GM23338 (cell line): ENCODE measurements around the gene PYCR2.

Source experiments
- CREB1 ChIP-seq: fragments of 250-450 bp; sonication (Bioruptor Pico); IDR thresholded peaks from 2 replicates; pipeline ENCODE4 v1.5.0; 2020; ENCODE audit warnings: low read depth, mild to moderate bottlenecking, moderate library complexity
- CTCF ChIP-seq, 2 experiments: fragments of 200-600 bp in 1 of 2; sonication (generic) in 1 of 2; conservative IDR thresholded peaks; 2 replicates each; pipeline versions ENCODE4 v1.5.1 to v1.6.1; 2016 to 2017; ENCODE audit warnings: antibody characterized with exemption in 2 of 2, low read depth in 2 of 2, mild to moderate bottlenecking in 2 of 2, moderate library complexity in 1 of 2
- EZH2 ChIP-seq: fragments of 200-600 bp; sonication (generic); IDR thresholded peaks from one replicate; pipeline ENCODE4 v1.8.0; 2017; ENCODE audit warnings: antibody characterized with exemption, mild to moderate bottlenecking, low read depth; ENCODE audit not compliant: unreplicated experiment
- EZH2phosphoT487 ChIP-seq: fragments of 200-600 bp; sonication (generic); IDR thresholded peaks from one replicate; pipeline ENCODE4 v1.8.1; 2018; ENCODE audit warnings: antibody characterized with exemption; ENCODE audit not compliant: unreplicated experiment
- JUNB ChIP-seq: IDR thresholded peaks from one replicate; pipeline ENCODE4 v1.6.1; 2016; ENCODE audit warnings: antibody characterized with exemption; ENCODE audit not compliant: unreplicated experiment
- POLR2AphosphoS5 ChIP-seq: IDR thresholded peaks from 2 replicates; pipeline ENCODE4 v1.6.1; 2016; ENCODE audit warnings: antibody characterized with exemption, low read depth
- ZNF114 ChIP-seq: fragments of 250-450 bp; sonication (Bioruptor Pico); IDR thresholded peaks from 2 replicates; pipeline ENCODE4 v1.5.0; 2020; ENCODE audit warnings: mild to moderate bottlenecking, moderate library complexity
- ZNF331 ChIP-seq: fragments of 250-450 bp; sonication (Bioruptor Pico); IDR thresholded peaks from 2 replicates; pipeline ENCODE4 v1.5.0; 2020; ENCODE audit warnings: low read depth, mild to moderate bottlenecking, moderate library complexity
- ZNF462 ChIP-seq: fragments of 250-450 bp; sonication (Bioruptor Pico); IDR thresholded peaks from 2 replicates; pipeline ENCODE4 v1.5.0; 2020; ENCODE audit warnings: mild to moderate bottlenecking, moderate library complexity
- TF ChIP-seq, protein P1 (sequence below): IDR thresholded peaks from one replicate; pipeline ENCODE4 v1.6.1; 2018; ENCODE audit warnings: antibody characterized with exemption; ENCODE audit not compliant: unreplicated experiment
- TF ChIP-seq, protein P2 (sequence below): IDR thresholded peaks from 2 replicates; pipeline ENCODE4 v1.6.1; 2016; ENCODE audit warnings: antibody characterized with exemption

GRCh38 chr1:225923692-225924555 is at the start of gene PYCR2:
- TF ChIP-seq CTCF (conservative IDR thresholded peaks at IDR 0.05; ENCODE audit: low read depth in 2 of 2) (no peak), JUNB (no peak), POLR2AphosphoS5 (peak; percentile 97), CREB1 (CRISPR knock-in tag) (peak; percentile 56), EZH2phosphoT487 (no peak), EZH2 (no peak), ZNF331 (CRISPR knock-in tag) (no peak), ZNF114 (CRISPR knock-in tag) (no peak), ZNF462 (CRISPR knock-in tag) (no peak)
- TF ChIP-seq, protein P1, sequence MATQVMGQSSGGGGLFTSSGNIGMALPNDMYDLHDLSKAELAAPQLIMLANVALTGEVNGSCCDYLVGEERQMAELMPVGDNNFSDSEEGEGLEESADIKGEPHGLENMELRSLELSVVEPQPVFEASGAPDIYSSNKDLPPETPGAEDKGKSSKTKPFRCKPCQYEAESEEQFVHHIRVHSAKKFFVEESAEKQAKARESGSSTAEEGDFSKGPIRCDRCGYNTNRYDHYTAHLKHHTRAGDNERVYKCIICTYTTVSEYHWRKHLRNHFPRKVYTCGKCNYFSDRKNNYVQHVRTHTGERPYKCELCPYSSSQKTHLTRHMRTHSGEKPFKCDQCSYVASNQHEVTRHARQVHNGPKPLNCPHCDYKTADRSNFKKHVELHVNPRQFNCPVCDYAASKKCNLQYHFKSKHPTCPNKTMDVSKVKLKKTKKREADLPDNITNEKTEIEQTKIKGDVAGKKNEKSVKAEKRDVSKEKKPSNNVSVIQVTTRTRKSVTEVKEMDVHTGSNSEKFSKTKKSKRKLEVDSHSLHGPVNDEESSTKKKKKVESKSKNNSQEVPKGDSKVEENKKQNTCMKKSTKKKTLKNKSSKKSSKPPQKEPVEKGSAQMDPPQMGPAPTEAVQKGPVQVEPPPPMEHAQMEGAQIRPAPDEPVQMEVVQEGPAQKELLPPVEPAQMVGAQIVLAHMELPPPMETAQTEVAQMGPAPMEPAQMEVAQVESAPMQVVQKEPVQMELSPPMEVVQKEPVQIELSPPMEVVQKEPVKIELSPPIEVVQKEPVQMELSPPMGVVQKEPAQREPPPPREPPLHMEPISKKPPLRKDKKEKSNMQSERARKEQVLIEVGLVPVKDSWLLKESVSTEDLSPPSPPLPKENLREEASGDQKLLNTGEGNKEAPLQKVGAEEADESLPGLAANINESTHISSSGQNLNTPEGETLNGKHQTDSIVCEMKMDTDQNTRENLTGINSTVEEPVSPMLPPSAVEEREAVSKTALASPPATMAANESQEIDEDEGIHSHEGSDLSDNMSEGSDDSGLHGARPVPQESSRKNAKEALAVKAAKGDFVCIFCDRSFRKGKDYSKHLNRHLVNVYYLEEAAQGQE, result no peak
- TF ChIP-seq, protein P2, sequence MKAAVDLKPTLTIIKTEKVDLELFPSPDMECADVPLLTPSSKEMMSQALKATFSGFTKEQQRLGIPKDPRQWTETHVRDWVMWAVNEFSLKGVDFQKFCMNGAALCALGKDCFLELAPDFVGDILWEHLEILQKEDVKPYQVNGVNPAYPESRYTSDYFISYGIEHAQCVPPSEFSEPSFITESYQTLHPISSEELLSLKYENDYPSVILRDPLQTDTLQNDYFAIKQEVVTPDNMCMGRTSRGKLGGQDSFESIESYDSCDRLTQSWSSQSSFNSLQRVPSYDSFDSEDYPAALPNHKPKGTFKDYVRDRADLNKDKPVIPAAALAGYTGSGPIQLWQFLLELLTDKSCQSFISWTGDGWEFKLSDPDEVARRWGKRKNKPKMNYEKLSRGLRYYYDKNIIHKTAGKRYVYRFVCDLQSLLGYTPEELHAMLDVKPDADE, result peak; percentile 58
